GM12878 (cell line): Measurements from ENCODE around the gene TENT4B.

Experiments
- CTCF ChIP-seq, 3 experiments: IDR thresholded peaks in 2 of 3; conservative IDR thresholded peaks in 1 of 3; 2 replicates each; pipeline ENCODE4 v1.5.1; 2011; ENCODE audit warnings: low read depth in 3 of 3, low read length in 3 of 3, mild to moderate bottlenecking in 3 of 3, control low read depth in 2 of 3, moderate library complexity in 2 of 3, inconsistent platforms in 1 of 3, mixed read lengths in 1 of 3; ENCODE audit not compliant: control insufficient read depth in 2 of 3, insufficient read depth in 1 of 3; ENCODE audit errors: extremely low read depth in 1 of 3
- CUX1 ChIP-seq: IDR thresholded peaks from 2 replicates; pipeline ENCODE4 v1.6.1; 2012; ENCODE audit warnings: improper control_type of control experiment, low read depth, low read length; ENCODE audit not compliant: insufficient replicate concordance
- PML ChIP-seq: IDR thresholded peaks from 2 replicates; pipeline ENCODE4 v1.6.1; 2012; ENCODE audit warnings: low read length, inconsistent platforms
- SIN3A ChIP-seq: IDR thresholded peaks from 2 replicates; pipeline ENCODE4 v1.6.1; 2012; ENCODE audit warnings: low read depth, low read length, improper control_type of control experiment
- SUZ12 ChIP-seq: fragments of 200-600 bp; sonication (generic); IDR thresholded peaks from one replicate; pipeline ENCODE4 v1.6.1; 2018; ENCODE audit warnings: antibody characterized with exemption, mild to moderate bottlenecking; ENCODE audit not compliant: unreplicated experiment

GRCh38 chr16:50248845-50249244, 95.7 kb downstream of the TENT4B start:
- TF ChIP-seq SUZ12 (no peak), CTCF (IDR thresholded peaks at IDR 0.05 in 2 of 3, conservative IDR thresholded peaks at IDR 0.05 in 1 of 3; ENCODE audit: control insufficient read depth in 2 of 3, extremely low read depth in 1 of 3, insufficient read depth in 1 of 3, low read depth in 3 of 3, low read length in 3 of 3) (no peak), PML (no peak), CUX1 (no peak), SIN3A (no peak)
